Kidney capillary endothelial cell (primary cell): ENCODE data around the gene NCAPD2.
A peak's percentile ranks its signal among the peaks of the same experiment; 100 is the strongest.
"Not testable (repeated sequence)": the region's sequence is repeated elsewhere in the genome, so short reads cannot be mapped to it uniquely, and the experiment has no call there.

ENCODE experiments used
- DNase-seq: peaks from one replicate; pipeline ENCODE4 v3.0.0-alpha.2; 2018; ENCODE audit warnings: low spot score

NCAPD2 gene

GRCh38 chr12:6550294-6551062 is 56.6 kb downstream of the NCAPD2 start:
- no peak for DNase-seq

- no peak for DNase-seq
Observed at GRCh38 chr12:6551063-6551461, 57.2 kb downstream of the NCAPD2 start.

DNA sequence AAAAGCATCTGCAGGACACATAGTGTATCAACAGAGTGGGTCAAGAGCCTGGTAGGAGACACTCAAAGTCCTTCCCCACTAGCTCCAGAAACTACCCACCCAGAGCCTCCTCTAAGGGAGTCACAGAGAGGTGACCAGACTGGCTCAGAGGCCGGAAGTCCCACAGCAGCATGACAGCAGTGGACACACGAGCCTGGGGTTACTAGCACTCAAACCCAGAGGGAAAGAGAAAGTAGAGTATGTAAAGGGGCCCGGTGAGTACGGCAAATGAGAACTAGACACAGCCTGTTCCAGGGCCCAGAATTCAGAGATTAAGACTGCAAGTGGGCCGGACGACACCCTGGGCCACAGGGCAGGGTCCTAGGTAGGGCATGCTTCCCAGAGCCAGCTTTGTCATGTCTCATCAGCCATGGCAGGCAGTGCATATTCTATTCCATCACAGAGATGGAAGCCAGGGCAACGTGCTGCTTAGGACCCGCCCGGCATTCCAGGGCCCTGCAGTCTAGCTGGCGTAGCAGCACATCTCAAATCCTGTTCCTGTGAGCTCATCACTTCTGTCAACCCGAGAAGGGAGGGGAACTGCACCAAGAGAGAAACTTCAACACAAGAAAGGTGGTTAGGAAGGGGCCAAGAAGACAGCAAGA is 57.7 kb downstream of the NCAPD2 start:
- no peak for DNase-seq

DNA sequence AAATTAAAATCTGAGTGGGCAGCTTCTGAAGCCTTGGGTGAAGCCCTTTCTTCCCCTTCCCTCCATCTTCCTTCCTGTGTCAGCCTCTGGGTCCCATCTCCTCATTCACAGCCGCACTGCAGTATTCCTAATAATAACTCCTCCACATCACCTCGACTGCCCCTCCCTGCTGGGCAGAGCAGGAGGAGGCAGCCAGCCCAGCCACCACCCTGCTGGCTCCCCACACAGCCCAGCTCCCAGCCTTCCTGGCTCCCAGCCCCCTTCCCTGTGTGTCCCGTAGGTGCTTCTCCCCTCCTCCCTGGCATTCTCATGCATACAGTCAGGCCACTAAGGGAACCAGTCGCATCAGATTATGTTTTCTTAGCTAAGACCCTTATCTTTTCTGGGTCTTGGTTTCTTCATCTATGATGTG is 58.2 kb downstream of the NCAPD2 start:
- no peak for DNase-seq

DNA sequence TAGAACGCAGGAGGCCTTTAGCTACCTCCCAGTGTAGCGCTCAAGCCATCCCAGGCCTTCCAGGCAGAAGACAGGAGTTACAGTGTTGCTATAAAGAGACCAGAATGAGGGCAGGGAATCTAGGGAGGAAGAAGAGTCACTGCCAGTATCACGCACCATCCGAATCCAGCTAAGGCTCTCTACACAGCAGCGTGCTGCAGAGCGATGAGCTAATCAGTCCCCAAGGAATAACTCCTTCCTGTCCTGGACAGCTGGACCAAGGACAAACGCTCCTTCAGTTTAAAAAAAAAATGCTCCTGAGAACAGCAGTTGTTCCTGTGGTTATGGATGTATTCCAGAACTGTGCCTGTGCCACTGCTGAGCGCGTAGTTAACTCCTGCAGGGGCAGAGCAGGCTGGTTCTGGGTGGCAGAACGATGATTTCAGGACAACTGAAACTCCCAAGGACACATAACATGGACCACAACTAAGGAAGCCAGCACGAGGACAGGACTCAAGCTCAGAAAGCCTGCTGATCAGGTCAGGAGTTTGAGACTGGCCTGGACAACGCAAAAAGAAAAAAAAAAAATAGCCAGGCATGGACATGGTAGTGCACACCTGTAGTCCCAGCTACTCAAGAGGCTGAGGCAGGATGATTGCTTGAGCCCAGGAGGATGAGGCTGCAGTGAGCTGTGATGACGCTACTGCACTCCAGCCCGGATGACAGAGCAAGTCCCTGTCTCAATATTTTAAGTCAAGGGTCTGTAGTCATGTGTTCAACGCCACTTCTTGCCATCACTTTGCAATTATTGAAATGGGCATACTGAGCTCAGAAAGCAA is 59.4 kb downstream of the NCAPD2 start:
- peak; percentile 97 for DNase-seq

GRCh38 chr12:6554168-6555017 is 60.5 kb downstream of the NCAPD2 start:
- DNase-seq, result no peak

- DNase-seq, result no peak
Observed at GRCh38 chr12:6555018-6555691, 61.3 kb downstream of the NCAPD2 start.

DNA sequence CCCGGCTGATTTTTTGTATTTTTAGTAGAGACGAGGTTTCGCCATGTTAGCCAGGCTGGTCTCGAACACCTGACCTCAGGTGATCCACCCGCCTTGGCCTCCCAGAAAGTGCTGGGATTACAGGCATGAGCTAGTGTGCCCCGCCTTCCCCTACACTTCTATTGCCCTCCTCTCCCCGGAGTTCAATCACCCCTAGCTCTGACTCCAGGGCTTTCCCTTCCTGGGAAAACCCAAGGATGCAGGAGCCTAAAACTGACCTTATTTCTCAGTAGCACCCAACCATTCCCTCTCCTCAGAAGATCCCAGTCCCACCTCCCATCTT is 62.6 kb downstream of the NCAPD2 start:
- not testable (repeated sequence) for DNase-seq

- DNase-seq, result no peak
Observed at GRCh38 chr12:6556857-6557256, 63.0 kb downstream of the NCAPD2 start.

GRCh38 chr12:6558014-6558760 is 64.3 kb downstream of the NCAPD2 start:
- not testable (repeated sequence) for DNase-seq

- DNase-seq, result no peak
Observed at GRCh38 chr12:6559500-6559899, 65.6 kb downstream of the NCAPD2 start.

DNA sequence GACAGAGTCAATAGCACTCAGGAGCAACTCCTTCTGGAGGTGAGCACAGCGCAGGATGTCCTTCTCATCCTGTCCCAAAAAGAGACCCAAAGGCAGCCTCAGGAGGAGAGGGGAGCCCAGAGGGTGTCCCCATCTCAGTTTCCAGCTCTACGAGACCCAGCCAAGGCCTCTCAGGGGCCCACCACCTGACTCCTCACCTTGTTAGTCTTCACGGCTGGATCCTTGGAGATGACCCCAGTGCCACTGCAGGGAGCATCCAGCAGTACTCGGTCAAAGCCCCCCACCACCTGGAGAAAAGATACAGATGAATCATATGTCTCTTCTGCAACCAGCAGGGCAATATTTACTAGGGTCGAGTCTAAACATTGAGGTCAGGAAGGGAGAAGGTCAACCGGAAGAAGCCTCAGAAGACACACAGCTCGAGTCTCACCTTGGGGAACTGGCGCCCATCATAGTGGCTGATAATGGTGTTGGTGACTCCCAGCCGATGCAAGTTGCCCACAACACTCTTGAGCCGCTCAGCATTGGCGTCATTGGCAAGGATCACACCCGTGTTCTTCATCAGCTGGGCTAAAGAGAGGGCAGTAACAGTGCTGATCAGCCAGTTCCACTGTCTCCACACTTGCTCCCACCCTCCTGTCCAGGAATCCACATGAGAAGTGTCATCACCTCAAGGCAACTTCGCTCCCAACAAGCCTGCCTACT is 66.8 kb downstream of the NCAPD2 start:
- DNase-seq, result no peak

DNA sequence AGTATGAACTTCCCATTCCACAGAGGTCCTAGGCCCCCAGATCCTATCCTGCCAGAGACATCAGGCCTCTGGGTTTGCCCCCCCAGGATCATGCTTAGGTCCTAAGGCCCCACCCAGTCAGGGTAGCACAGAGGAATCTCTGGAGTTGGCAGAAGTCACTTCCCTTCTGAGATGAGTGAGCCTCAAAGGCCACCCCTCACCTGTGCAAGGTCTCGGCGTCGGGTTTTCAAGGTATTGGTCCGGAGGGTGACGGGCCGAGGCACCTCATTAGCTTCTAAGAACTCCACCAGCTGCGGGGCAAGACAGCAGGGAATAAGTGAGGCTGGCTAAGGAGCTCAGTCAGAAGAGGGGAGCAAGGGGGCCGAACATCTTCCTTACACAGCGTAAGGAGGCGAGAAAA is 69.0 kb downstream of the NCAPD2 start:
- no peak for DNase-seq

GRCh38 chr12:6563448-6564050 is 69.6 kb downstream of the NCAPD2 start:
- DNase-seq, result peak; percentile 53

DNA sequence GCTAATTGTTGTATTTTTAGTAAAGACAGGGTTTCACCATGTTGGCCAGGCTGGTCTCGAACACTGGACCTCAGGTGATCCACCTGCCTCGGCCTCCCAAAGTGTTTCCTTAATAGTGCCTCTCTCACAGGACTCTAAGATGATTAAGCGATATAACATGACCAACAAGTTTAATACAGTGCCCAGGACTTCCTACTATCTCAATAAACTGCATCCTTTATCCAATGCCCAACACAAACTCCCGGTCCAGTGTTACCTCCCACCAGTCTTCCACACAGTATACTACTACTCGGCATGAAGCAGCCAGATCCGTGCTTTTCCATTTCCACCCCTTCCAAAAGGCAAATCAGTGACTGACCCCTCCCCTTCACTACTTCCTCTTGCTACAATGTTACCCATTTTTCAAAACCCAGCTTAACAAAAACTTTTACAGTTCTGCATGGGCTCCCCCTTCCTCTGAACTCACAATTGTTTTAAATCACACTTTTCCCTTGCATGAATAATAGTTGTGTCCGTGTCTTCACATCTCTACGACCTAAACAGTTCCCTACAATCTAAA is 73.3 kb downstream of the NCAPD2 start:
- DNase-seq, result no peak

DNA sequence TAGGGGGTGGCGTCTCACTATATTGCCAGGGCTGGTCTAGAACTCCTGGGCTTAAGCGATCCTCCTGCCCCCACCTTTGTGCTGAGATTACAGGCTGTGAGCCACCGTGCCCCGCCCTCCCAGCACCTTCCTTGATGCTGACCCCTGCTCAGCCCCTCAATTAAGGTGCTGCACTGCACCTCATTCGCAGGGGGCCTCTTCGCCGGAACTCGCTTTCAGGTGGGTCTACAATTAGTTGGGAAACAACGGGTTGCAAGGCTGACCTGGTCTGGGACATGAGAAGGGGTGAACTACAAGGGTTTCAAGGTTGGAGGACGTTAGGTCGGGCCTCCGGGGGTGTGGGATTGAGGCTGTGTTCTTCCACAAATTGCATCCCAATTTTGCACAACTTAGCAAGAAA is 75.4 kb downstream of the NCAPD2 start:
- no peak for DNase-seq

- no peak for DNase-seq
Observed at GRCh38 chr12:6569786-6570185, 75.9 kb downstream of the NCAPD2 start.

- DNase-seq, result no peak
Observed at GRCh38 chr12:6570264-6570887, 76.5 kb downstream of the NCAPD2 start.

- DNase-seq, result no peak
Observed at GRCh38 chr12:6573001-6573400, 79.1 kb downstream of the NCAPD2 start.
